Tibial nerve (tissue), 4 donors: Measurements from ENCODE around the gene ZCCHC17. TPM values are rescaled to one million over a fixed set of nuclear protein-coding genes. Genes with fewer than 3 reads are reported as not detected.
"Not testable (repeated sequence)": the region's sequence is repeated elsewhere in the genome, so short reads cannot be mapped to it uniquely, and the experiment has no call there.

Experiments used
- DNase-seq, 2 donors: peaks; one replicate each; pipeline ENCODE4 v3.0.0-alpha.2; 2019; ENCODE audit warnings: low spot score in 2 of 2
- H3K27ac ChIP-seq, 4 donors: fragments of 200-600 bp; sonication (generic) in 3 of 4; one replicate each; pipeline ENCODE4 v1.5.1; 2017 to 2019; ENCODE audit warnings: mild to moderate bottlenecking in 1 of 4
- H3K27me3 ChIP-seq, 2 donors: fragments of 200-600 bp; sonication (generic) in 1 of 2; one replicate each; pipeline versions ENCODE4 v1.5.1 to v1.6.0; 2017 to 2019
- H3K36me3 ChIP-seq, 3 donors: fragments of 200-600 bp; sonication (generic); one replicate each; pipeline ENCODE4 v1.5.1; 2018 to 2019
- H3K4me1 ChIP-seq, 4 donors: fragments of 200-600 bp; sonication (generic) in 3 of 4; one replicate each; pipeline ENCODE4 v1.5.1; 2017 to 2019
- H3K4me3 ChIP-seq, 4 donors: fragments of 200-600 bp; sonication (generic) in 3 of 4; one replicate each; pipeline ENCODE4 v1.5.1; 2017 to 2019; ENCODE audit warnings: mild to moderate bottlenecking in 1 of 4, moderate library complexity in 1 of 4
- H3K9me3 ChIP-seq, 4 donors: fragments of 200-600 bp; sonication (generic) in 3 of 4; one replicate each; pipeline ENCODE4 v1.5.1; 2017 to 2019
- CTCF ChIP-seq, 5 experiments: fragments of 200-600 bp in 3 of 5; fragments of 450-650 bp in 2 of 5; sonication (generic) in 3 of 5; IDR thresholded peaks; one replicate each; pipeline ENCODE4 v1.5.1; 2016 to 2019; ENCODE audit warnings: antibody characterized with exemption in 5 of 5, mild to moderate bottlenecking in 3 of 5, moderate library complexity in 2 of 5
- EP300 ChIP-seq, 2 donors: sonication (generic); formaldehyde crosslinking; IDR thresholded peaks; one replicate each; pipeline ENCODE4 v1.6.1; 2017; ENCODE audit warnings: antibody characterized with exemption in 2 of 2, mild to moderate bottlenecking in 1 of 2
- POLR2A ChIP-seq, 2 donors: fragments of 450-650 bp; IDR thresholded peaks; one replicate each; pipeline ENCODE4 v1.6.1; 2017; ENCODE audit warnings: antibody characterized with exemption in 2 of 2, mild to moderate bottlenecking in 2 of 2, moderate library complexity in 2 of 2
- WGBS, 2 donors: methylation state at CpG; one replicate each; pipeline ENCODE4 v1.1.5; 2018; 5-methylcytosine and 5-hydroxymethylcytosine counted together
- total RNA-seq, 4 donors: library from RNA; depleted of rRNA; stranded (reverse); fragments of >200 nt; gene quantifications; one replicate each; pipeline ENCODE4 v1.1.0, GENCODE V29; 2016

Gene ZCCHC17
- total RNA-seq, 4 donors from 2014 or later, result 14.9 to 30.4 (median 26.5) TPM

DNA sequence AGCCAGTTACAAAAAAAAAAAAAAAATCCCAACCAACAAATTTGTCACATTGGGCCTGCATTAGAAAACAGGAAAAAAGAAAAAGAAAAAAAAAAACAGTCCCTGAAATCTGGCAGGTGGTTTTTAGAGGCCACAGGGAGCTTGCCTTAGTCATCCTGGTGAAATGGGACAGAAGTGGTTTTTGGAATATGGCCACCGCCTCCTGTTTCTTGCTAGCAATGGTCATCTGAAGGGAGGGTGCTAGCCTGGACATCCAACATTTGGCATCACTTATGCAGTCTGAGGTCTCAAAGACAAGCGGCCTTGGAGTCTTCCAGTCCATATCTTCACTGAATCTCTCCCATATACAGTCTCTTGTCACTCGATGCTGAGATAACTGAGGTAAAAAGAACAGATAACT, 37.1 kb upstream of the ZCCHC17 start:
- no peak overlapping the region for H3K27ac ChIP-seq
- H3K4me3 ChIP-seq, result no peak overlapping the region
- no peaks in the 10 kb centered on the region for H3K9me3 ChIP-seq
- H3K4me1 ChIP-seq, result no peaks in the 10 kb centered on the region
- TF ChIP-seq EP300 (IDR thresholded peaks at IDR 0.05) (no peak), POLR2A (IDR thresholded peaks at IDR 0.05) (no peak), CTCF (IDR thresholded peaks at IDR 0.05) (no peak)
- DNase-seq, result no peak
- H3K36me3 ChIP-seq, result peaks cover 0 to 84% (median 16%) of the 10 kb centered on the region in 3 donors
- no peaks in the 10 kb centered on the region for H3K27me3 ChIP-seq
- 77 to 93% methylated on average over 3 of the region's 3 CpGs for WGBS, 2 donors

DNA sequence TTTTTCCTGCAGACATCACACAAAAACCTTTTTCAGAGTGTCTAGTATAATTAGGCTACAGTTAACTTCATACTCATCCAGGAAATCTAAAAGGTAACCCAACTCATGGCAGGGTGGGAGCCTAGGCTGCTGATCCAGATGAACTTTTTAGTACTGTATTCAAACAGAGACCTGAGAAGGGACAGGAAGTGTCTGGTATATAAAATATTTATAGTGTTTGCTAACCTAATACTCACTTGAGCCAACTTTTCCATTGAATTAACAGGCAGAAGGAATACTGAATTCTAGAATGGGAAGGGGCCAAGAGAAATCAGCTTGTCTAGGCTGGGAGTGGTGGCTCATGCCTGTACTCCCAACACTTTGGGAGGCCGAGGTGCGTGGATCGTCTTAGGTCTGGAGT, 34.9 kb upstream of the ZCCHC17 start:
- Histone ChIP-seq H3K27me3 (no peaks in the 10 kb centered on the region), H3K4me1 (no peaks in the 10 kb centered on the region), H3K27ac (no peak overlapping the region), H3K9me3 (no peaks in the 10 kb centered on the region), H3K36me3 (peaks cover 0 to 100% (median 20%) of the 10 kb centered on the region in 3 donors), H3K4me3 (no peak overlapping the region)
- no peak for TF ChIP-seq POLR2A (IDR thresholded peaks at IDR 0.05)
- TF ChIP-seq EP300 (IDR thresholded peaks at IDR 0.05), result no peak
- no peak for TF ChIP-seq CTCF (IDR thresholded peaks at IDR 0.05)
- 96 to 98% methylated on average over 3 of the region's 3 CpGs for WGBS, 2 donors
- no peak for DNase-seq

GRCh38 chr1:31262393-31262792, 34.4 kb upstream of the ZCCHC17 start:
- 92 to 98% methylated on average over 5 of the region's 5 CpGs for WGBS, 2 donors
- H3K36me3 ChIP-seq, result peaks cover 0 to 100% (median 24%) of the 10 kb centered on the region in 3 donors
- not testable (repeated sequence) for H3K4me3 ChIP-seq, H3K9me3 ChIP-seq, H3K4me1 ChIP-seq, H3K27me3 ChIP-seq, H3K27ac ChIP-seq, DNase-seq

- Histone ChIP-seq H3K27me3 (no peaks in the 10 kb centered on the region), H3K4me3 (no peak overlapping the region), H3K9me3 (no peaks in the 10 kb centered on the region), H3K36me3 (peaks cover 0 to 100% (median 28%) of the 10 kb centered on the region in 3 donors), H3K4me1 (no peaks in the 10 kb centered on the region), H3K27ac (no peak overlapping the region)
- no peak for TF ChIP-seq EP300 (IDR thresholded peaks at IDR 0.05)
- no peak for TF ChIP-seq CTCF (IDR thresholded peaks at IDR 0.05)
- TF ChIP-seq POLR2A (IDR thresholded peaks at IDR 0.05), result no peak
- 96 to 99% methylated on average over 3 of the region's 3 CpGs for WGBS, 2 donors
- DNase-seq, result no peak
Observed at GRCh38 chr1:31263408-31263807, 33.4 kb upstream of the ZCCHC17 start.

GRCh38 chr1:31264790-31265386, 31.9 kb upstream of the ZCCHC17 start:
- TF ChIP-seq POLR2A (IDR thresholded peaks at IDR 0.05) (no peak), EP300 (IDR thresholded peaks at IDR 0.05) (no peak), CTCF (IDR thresholded peaks at IDR 0.05) (no peak)
- WGBS, 2 donors, result 97 to 100% methylated on average over 1 of the region's 1 CpG
- no peaks in the 10 kb centered on the region for H3K4me1 ChIP-seq
- no peak overlapping the region for H3K4me3 ChIP-seq
- DNase-seq, result no peak
- no peaks in the 10 kb centered on the region for H3K9me3 ChIP-seq
- H3K27me3 ChIP-seq, result no peaks in the 10 kb centered on the region
- H3K27ac ChIP-seq, result no peak overlapping the region
- H3K36me3 ChIP-seq, result peaks cover 6 to 100% (median 19%) of the 10 kb centered on the region in 3 donors

DNA sequence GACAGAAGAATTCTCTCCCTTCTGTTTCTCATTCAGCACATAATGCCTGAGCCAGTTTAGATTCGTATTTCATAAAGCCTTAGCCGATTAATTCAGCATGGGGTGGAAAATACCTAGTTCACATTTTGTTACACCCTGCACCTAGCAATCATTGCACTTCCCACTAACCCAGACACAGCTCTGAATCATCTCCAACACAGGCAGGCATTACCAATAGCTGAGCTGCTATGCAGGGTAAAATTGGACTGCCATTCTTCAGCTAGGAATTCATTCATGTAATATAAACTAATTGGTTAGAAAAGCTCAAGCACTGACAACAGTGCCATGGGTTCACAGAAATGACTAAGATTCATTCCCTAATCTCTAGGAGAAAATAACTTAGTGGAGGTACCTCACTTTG, 30.3 kb upstream of the ZCCHC17 start:
- no peaks in the 10 kb centered on the region for H3K27me3 ChIP-seq
- peaks cover 6 to 100% (median 19%) of the 10 kb centered on the region in 3 donors for H3K36me3 ChIP-seq
- no peak for TF ChIP-seq CTCF (IDR thresholded peaks at IDR 0.05)
- TF ChIP-seq POLR2A (IDR thresholded peaks at IDR 0.05), result no peak
- no peaks in the 10 kb centered on the region for H3K9me3 ChIP-seq
- H3K4me3 ChIP-seq, result no peak overlapping the region
- 86 to 90% methylated on average over 2 of the region's 2 CpGs for WGBS, 2 donors
- no peak overlapping the region for H3K27ac ChIP-seq
- H3K4me1 ChIP-seq, result no peaks in the 10 kb centered on the region
- no peak for DNase-seq
